Bone marrow (tissue), 2 donors: ENCODE measurements around the gene GNAT2.

ENCODE experiments used
- DNase-seq, 2 donors: peaks; one replicate each; lab custom pipeline; 2025; lab: John Stamatoyannopoulos, UW

GNAT2 gene

DNA sequence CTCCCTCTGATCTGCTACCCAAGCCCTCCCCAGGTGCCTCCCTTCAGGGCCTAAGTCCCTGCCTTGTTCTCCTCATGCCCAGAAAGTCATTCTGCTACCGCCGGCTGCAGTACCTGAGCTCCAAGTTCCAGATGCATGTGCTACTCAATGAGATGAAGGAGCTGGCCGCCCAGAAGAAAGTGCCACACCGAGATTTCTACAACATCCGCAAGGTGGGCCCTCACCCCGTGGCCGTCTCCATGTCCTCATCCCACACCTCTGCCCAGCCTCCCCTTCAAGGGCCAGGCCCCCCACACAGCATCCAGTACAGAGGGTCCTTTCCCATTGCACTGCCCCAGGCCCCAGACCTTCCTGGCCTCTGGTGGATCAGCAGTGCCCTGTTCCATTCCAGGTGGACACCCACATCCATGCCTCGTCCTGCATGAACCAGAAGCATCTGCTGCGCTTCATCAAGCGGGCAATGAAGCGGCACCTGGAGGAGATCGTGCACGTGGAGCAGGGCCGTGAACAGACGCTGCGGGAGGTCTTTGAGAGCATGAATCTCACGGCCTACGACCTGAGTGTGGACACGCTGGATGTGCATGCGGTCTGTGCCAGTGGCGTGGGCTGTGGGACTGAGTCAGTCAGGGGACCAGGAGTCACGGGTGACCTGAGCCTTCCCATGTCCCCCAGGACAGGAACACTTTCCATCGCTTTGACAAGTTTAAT lies 8.4 kb upstream of the GNAT2 start:
- DNase-seq = no peak

DNA sequence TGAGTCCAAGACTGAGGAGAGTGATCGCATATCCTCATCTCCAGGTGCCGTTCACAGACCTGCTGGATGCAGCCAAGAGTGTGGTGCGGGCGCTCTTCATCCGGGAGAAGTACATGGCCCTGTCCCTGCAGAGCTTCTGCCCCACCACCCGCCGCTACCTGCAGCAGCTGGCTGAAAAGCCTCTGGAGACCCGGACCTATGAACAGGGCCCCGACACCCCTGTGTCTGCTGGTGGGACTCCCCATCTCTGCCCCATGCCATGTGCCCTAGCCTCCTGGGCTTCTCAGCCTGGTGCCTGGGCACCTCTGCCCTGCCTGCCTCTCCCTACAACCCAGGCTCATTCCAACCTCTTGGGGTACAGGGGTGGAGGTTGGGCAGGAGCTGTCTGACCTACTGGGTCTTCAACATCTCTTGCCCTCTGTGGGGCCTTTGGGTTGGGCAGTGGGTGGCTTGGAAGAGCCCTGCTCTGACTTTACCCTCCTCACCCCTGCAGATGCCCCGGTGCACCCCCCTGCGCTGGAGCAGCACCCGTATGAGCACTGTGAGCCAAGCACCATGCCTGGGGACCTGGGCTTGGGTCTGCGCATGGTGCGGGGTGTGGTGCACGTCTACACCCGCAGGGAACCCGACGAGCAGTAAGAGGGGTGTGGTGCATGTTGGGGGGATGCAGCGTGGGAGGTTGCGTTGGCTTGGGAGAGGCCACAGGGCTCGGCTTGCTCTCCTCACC lies 7.4 kb upstream of the GNAT2 start:
- no peak for DNase-seq

DNA sequence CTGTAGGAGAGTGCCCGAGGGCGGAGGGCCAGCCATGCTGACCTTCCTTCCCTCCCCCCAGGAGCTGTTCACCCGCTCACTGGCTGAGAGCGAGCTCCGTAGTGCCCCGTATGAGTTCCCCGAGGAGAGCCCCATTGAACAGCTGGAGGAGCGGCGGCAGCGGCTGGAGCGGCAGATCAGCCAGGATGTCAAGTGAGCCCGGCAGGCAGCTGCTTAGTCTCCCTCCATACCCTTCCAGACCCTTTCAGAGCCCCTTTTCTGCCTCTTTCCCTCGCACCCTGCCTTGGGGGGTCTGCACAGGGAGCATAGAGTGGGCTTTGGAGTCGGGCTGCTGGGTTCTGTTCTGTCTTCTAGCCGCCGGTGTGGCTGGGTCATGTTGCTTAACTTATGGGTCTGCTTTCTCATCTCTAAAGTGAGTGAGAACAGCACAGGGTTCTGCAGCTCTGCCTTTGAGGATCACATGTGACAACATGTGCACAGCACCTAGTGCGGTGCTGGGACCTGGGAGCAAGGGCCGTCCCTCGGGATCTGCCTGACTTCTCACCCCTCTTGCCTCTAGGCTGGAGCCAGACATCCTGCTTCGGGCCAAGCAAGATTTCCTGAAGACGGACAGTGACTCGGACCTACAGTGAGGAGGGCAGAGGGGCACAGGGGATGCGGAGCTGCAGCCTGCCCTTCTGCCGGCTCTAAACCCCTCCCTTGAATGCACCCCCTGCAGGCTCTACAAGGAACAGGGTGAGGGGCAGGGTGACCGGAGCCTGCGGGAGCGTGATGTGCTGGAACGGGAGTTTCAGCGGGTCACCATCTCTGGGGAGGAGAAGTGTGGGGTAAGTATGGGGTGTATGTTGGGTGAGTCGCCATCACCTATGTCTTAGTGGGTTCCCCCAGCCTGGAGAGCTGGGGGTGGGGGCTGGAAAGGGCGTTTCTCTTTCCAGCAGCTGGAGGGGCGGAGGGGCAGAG lies 6.5 kb upstream of the GNAT2 start:
- no peak for DNase-seq

DNA sequence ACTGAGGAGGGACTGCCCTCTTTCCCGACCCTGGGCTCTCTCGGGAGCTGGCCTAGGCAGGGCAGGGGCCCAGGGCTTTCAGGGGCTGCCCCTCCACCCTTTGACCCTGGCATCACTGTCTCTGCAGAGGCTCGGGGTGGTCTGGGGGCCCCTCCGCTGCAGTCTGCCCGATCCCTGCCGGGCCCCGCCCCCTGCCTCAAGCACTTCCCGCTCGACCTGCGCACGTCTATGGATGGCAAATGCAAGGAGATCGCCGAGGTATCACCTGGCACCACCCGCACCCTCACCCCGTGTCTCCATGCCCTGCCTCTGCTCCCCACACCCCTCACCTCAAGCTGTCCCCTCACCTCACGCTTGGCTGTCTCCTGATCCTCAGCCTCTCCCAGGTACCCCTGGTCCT lies 5.8 kb upstream of the GNAT2 start:
- DNase-seq = no peak

DNA sequence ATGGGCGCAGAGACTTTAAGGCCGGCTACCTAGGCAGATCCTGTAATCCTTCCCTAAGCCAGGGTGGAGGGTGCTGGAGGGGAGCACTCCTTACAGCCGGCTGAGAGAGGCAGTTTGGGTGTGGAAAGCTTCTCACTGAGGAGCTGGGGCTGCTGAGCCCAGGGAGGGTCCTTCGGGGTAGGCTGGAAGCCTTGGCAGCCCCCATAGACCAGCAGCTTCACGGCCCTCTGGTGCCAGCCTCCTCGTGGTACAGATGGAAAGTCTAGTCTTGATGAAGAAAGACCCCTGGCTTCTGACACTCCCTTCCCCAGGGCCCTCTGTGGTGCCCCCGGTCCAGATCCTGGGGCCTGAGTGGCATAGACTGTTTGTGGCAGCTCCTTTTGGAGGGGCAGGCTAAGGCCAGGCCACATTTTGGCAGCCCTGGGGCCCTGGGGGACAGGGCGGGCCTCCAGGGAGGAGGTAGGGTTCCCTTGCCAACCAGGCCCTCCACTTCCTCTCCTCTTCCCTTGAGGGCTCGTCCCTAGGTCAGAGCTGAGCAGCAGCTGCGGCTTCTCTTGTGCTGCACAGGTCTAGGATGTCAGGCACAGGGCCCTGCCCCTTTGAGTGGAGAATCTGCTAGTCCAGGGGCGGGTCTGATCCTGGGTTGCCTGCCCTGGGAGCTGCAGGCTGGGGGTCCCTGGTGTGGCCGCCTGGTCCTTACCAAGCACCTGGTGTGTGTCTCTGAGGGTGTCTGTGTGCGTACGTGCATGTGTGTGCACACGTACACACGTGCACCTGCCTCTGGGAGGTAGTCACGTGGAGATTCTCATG lies 5.0 kb upstream of the GNAT2 start:
- peak in 1 of 2 donors; percentile 15 for DNase-seq

DNA sequence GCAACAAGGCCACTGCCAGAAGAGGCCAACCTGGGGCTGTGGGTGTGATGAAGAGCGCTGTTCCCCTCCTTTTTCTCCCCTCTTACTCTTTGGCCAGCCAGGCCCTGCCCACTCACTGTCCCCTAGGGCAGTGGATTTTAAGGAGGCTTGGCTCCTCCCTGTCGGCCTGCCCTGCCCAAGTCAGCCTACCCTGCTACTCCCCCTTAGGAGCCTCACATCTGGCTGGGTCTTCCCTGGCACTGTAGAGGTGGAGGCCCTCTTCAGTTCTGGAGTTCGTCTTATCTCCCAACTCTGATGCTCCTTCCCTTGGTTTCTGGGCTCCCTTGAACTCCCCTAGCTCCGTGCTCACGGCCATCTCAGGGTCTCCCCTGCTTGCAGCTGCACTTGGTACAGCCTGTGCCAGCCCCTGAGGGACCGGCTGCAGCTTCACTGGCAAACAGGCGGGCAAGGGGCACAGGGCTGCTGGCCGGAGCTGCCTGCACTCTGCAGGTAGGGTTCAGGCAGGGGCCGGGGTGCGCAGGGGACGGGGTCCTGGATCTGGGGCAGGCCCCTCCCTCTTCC lies 4.3 kb upstream of the GNAT2 start:
- DNase-seq = no peak

DNA sequence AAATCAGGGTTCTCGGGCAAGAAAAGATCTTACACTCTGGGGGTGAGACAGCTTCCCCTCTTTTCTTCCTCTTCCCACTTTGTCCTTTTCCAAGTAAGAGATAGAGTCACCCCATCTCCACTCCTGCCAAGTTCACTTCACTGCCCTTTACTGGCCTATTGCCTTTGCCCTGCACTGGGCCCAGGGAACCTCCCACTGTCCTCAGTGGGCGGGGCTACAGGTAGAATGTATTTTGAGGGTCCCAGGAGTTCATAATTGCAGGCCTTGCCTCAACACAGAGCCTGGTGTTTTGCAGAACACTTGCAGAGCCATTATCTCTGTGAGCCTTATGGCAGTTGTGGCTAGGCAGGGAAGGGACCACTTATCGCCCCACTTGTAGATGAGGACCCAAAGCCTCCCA lies 3.5 kb upstream of the GNAT2 start:
- no peak for DNase-seq

DNA sequence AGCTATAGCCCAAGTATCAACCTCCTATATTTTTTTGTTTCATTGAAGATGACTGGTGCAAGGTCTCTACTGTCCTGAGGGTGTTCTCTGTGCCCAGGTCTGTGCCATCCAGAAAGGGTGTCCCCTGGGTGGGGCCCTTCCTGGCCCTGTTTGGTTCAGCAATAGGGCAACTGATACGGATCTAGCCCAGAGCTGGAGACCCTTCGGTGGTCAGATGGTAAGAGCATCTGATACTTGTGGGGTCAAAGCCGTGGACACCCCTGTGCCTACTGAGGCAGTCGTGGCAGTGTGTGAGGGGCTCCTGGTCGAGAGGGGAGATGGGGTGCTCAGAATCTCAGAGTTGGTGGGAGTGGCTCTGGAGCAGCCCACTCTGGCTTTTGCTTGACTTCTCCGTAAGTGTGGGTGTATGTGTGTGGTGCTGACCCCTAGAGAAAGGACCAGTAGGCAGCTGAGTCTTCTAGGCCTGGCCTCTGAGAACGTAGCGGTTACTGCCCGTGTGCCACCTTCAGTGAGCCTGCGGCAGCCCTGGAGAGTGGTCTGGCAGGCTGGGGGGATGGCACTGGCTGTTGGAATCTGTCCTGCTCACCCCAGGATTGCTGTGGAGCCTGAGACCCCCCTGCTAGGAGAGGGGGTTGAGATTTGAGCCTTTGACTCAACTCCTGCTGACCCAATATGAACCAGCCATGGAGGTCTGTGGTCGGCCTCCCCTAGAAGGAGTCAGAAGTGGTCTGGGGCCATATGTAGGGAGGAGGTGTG lies 2.9 kb upstream of the GNAT2 start:
- no peak for DNase-seq

DNA sequence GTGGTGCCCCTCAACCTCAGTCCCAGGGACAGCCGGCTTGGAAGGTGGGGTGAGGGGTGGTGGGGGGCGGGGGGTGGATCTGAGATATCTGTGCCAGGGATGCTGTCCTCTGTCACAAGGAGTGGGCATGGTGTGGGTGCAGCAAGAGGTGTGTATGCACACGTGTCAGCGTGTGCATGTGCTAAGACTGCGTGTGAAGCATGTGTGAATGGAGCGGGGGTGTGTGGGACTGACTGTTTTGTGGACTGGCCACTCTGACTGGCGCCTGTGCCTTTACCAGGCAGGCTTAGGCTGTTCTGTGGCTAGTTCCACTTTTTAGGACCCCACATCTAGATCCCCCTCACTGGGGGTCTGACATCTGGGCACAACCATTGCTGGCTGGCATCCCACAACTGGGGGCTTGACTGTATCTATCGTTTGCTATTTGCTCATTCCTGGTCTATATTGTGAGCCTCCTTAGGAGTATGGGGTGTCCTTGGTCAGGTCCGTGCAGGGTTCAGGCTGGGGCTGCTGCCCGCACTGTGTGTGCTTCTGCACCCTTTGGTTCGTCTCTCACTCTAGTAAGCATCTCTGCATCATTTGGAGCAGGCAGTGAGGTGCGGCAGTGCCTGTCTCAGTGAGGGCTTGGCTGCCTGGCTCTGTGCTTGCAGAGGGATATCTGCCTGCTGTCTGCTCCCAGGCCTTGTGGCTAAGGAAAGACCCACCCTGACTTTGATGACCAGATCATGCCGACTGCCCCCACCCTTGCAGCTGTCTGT lies 2.1 kb upstream of the GNAT2 start:
- no peak for DNase-seq

DNA sequence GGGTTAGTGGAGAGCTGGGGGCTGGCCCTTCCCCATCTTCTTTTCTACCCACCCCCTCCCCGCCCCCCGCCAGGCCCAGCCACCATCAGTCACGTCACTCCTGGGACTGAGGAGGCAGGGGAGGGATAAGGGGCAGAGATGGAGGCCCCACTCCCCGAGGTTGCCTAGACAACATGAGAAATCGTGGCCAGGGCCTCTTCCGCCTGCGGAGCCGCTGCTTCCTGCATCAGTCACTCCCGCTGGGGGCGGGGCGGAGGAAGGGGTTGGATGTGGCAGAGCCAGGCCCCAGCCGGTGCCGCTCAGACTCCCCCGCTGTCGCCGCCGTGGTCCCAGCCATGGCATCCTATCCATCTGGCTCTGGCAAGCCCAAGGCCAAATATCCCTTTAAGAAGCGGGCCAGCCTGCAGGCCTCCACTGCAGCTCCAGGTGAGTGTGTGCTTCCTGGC lies 1.4 kb upstream of the GNAT2 start:
- peak; percentile 68 to 96 for DNase-seq

DNA sequence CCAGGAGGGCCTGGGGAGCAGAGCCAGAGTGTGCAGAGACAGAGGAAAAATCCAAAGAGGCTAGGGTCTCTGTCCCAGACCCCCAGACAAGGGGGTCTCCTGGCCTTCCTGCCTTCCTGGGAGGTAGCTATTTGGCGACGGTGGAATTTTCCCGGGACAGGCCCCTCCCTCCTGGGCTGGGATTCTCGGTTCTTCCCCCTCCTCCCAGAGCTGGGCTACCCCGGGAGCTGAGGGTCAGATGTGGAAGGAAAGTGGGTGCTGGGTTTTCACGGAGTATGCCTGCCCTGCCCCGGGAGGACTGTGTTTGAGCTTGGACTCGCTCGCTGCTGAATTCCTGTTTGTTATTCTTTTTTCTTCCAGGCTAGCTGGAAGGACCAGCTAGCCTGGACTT lies 980 bp upstream of the GNAT2 start:
- DNase-seq = no peak

DNA sequence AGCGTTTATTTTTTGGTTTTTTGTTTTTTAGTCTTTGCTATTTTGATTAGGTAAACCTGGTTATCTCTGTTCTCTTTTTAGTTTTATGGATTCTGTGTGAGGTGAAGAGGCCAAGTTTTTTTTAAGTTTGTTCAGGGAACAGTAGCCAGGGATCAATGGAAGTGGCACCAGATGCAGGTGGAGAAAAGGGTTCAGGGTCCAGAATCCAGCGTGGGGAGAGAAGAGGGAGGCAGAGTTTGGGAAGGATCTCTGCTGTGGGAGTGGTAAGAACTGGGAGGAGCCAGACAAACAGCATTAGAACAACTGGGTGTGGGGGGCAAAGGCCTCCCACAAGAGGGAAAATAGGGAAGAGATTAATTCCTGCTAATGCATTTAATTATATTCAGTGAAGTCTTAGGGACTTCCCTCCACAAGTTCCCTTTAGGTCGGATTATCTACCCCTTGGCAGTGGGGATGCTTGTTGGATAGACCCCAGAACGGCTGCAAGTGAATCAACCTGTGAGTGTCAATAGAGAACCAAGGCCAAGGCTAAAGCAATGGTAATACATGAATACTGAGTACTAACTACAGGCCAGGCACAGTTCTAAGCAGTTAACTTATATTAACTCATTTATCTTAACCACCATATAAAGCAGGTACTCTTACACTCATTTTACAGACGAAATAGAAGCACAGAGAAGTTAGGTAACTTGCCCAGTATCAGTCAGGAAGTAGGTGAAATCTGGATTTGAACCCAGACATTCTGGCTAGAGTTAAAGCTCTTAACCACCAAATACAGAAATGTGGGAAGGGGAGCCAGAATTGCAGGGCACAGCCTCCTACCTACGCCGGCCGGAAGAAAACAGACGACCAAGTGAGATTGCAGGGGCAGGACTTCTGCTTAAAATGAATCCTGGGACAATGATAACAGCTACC lies 498 bp downstream of the GNAT2 start:
- no peak for DNase-seq

DNA sequence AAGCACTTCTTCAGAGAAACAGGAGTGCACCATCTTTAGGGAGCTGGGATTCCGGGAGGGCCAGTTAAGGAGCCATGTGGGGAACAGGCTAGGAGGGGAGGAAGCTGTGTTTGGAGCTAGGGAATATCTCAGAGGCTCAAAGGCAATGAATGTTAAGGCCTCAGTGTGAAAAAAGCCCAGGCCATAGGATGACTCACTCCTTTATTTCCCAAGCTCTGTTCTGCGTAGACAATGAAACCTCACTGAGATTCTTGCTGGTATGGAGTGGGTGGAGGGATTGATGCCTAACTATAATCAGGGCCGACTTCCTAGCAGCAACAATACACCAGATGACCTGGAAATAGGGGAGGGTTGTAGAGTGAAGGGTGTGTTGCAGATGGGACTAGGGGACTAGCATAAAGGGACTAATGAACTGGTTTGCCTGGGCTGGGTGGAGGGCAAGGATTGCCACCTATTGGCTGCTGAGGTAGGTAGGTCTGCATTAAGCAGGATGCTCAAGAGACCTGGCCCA lies 2.1 kb downstream of the GNAT2 start:
- no peak for DNase-seq

DNA sequence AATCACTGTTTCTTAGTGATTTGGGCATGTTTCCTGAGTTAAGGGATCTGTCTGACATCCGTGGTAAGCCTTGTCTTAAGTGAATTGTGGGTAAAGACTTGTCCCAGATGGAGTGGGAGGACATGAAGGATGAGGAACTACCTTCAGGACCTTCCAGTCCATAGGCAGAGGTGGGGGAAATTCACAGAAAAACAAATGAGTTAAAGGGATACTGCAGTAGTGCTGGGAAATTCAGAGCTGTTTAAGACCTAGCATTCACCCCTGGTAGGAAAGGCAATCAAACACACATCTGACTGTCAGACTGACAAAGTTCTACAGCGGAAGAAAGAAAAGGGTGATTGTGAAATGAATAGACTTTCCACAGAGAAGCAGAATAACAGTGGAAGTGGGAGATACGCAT lies 3.0 kb downstream of the GNAT2 start:
- peak in 1 of 2 donors; percentile 19 for DNase-seq

DNA sequence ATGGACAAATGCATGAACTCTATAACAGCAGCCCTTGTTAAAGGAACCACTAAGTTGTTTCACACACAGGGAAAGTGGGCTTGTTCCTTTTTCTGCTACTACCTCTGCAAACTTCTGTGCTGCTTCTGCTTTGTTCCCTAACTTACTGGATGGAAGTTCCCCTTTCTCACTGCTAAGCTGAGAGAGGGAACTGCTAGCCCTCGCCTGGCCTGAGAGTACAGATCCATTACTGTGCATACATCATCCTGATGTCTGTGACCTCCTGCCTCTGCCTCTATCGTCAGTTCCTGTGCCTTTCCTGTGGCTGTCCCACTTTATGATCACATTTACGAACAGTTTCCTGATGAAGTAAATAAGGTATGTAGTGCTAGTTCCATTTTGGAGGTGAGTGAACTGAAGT lies 3.5 kb downstream of the GNAT2 start:
- peak in 1 of 2 donors; percentile 93 for DNase-seq

DNA sequence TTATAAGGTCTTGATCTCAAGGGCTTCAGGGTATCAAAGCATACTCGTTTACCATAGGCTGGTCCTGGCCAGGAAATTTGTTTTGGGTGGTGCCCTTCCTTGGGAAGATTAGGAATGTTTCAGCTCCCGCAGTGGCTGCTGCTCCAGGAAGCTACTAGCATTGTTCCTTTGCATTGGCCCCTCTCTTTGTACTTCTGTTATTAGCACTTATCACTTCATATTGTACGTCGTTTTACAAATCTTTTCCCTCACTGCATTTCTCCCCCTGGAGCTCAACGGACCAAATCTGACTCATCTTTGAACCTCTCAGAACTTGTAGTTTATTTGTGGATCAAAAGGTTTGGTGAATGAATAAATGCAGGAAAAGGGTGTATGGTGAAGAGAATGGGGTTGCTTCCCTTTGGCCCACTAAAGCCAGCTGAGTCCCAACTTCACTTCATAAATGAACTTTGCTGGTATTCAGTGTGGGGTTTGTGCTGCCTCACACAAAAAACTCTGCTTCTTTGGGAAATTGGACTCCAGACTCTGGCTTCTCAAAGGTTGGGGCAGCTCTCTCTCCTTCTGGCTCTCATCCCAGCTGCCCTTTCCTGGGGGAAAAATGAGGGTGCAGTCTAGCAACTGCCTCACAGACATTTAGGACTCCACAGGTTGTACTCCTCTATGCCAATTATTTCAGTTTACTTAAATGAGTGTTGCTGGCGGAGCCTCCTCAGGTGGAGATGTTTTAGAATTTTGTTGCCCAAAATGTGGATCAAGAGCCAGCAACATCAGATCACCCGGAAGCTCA lies 5.9 kb downstream of the GNAT2 start:
- DNase-seq = no peak

DNA sequence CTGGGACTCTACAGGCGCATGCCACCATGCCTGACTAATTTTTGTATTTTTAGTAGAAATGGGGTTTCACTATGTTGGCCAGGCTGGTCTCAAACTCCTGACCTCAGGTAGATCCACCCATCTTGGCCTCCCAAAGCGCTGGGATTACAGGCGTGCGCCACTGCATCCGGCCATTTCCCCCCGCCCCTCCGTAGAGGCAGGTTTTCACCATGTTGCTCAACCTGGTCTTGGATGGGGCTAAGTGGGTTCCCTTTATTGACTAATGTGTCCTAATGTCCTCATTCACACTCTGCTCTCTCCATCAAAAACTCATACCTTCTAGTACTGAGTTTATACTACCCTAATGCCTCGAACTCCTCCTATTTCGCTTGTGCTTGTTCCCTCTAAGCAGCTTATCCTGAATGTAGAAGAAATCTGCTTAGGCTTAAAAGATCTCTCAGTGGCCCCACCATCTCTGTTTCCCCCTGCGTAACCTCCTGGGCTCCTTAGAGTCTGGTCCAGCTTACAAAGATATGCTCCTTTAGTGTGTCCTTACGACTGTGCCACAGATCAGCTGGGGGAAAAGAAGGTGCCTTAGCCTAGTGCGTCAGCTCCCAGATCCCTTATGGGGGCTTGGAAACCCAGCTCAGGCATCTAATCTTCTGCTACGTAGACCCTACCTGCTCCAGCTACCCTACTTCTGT lies 8.0 kb downstream of the GNAT2 start:
- DNase-seq = no peak
